Fibroblast of lung (primary cell): ENCODE results near the gene C3. TPM values are rescaled to one million over a fixed set of nuclear protein-coding genes. Genes with fewer than 3 reads are reported as not detected.

ENCODE experiments used
- DNase-seq, 2 donors: peaks; one replicate each; pipeline versions ENCODE4 v3.0.0 to v3.0.0-alpha.2; 2010; ENCODE audit warnings: low read depth in 2 of 2
- H2AFZ ChIP-seq: 2 replicates; pipeline ENCODE4 v1.5.1; 2012; ENCODE audit warnings: low read length, control low read depth, inconsistent platforms
- H3K27ac ChIP-seq: 2 replicates; pipeline ENCODE4 v1.5.1; 2011; ENCODE audit warnings: low read length, control low read depth; ENCODE audit not compliant: insufficient read depth
- H3K27me3 ChIP-seq: 2 replicates; pipeline ENCODE4 v1.5.1; 2011; ENCODE audit warnings: mild to moderate bottlenecking, low read length; ENCODE audit not compliant: control insufficient read depth, insufficient read depth
- H3K36me3 ChIP-seq: 2 replicates; pipeline ENCODE4 v1.5.1; 2011; ENCODE audit warnings: low read length; ENCODE audit not compliant: control insufficient read depth, insufficient read depth
- H3K4me1 ChIP-seq: 2 replicates; pipeline ENCODE4 v1.5.1; 2011; ENCODE audit warnings: low read length; ENCODE audit not compliant: control insufficient read depth, insufficient read depth; ENCODE audit errors: extremely low read depth
- H3K4me2 ChIP-seq: 2 replicates; pipeline ENCODE4 v1.5.1; 2011; ENCODE audit warnings: low read length, control low read depth; ENCODE audit not compliant: insufficient read depth; ENCODE audit errors: extremely low read depth
- H3K4me3 ChIP-seq, 4 experiments: fragments of 200-600 bp in 1 of 4; sonication (generic) in 1 of 4; replicated peaks in 1 of 4; 2 replicates each; pipeline ENCODE4 v1.5.1; 2011 to 2016; ENCODE audit warnings: low read length in 4 of 4, low read depth in 3 of 4, mild to moderate bottlenecking in 3 of 4, control low read depth in 2 of 4, inconsistent platforms in 1 of 4, mixed read lengths in 1 of 4; ENCODE audit not compliant: insufficient read depth in 1 of 4; ENCODE audit errors: control extremely low read depth in 1 of 4
- H3K79me2 ChIP-seq: 2 replicates; pipeline ENCODE4 v1.5.1; 2012; ENCODE audit warnings: mild to moderate bottlenecking, low read length, inconsistent platforms; ENCODE audit not compliant: control insufficient read depth, insufficient read depth
- H3K9ac ChIP-seq: 2 replicates; pipeline ENCODE4 v1.5.1; 2011; ENCODE audit warnings: mild to moderate bottlenecking, low read length, control low read depth; ENCODE audit not compliant: insufficient read depth
- H3K9me3 ChIP-seq: 2 replicates; pipeline ENCODE4 v1.5.1; 2012; ENCODE audit warnings: low read depth, low read length; ENCODE audit not compliant: control insufficient read depth, insufficient read depth
- H4K20me1 ChIP-seq: 2 replicates; pipeline ENCODE4 v1.5.1; 2011; ENCODE audit warnings: low read length; ENCODE audit not compliant: control insufficient read depth, insufficient read depth; ENCODE audit errors: extremely low read depth
- EZH2 ChIP-seq: IDR thresholded peaks from 2 replicates; pipeline ENCODE4 v1.5.1; 2012; ENCODE audit warnings: low read length, control low read depth, mild to moderate bottlenecking; ENCODE audit errors: missing control alignments
- polyA plus RNA-seq, 2 donors: library from polyadenylated mRNA; depleted of rRNA in 1 of 2; stranded (reverse) in 1 of 2; unstranded in 1 of 2; fragments of >200 nt; gene quantifications; 2 replicates each; pipeline ENCODE4 v1.2.1, GENCODE V29; 2011 to 2012; ENCODE audit warnings: missing spikeins in 1 of 2
- total RNA-seq: library from RNA; depleted of rRNA; stranded (reverse); fragments of >200 nt; gene quantifications from 2 replicates; pipeline ENCODE4 v1.2.1, GENCODE V29; 2014
- TF ChIP-seq, protein P1 (sequence below), 2 donors: IDR thresholded peaks in 1 of 2; conservative IDR thresholded peaks in 1 of 2; 1 replicate in 1 of 2; 2 replicates in 1 of 2; pipeline ENCODE4 v1.5.1; 2011 to 2012; ENCODE audit warnings: low read length in 2 of 2, control low read depth in 1 of 2, inconsistent platforms in 1 of 2, low read depth in 1 of 2, mild to moderate bottlenecking in 1 of 2

Gene C3
- total and polyA plus RNA-seq, 2 donors (not counting 1 experiment from before 2014, with no cell fraction given): 1.2 to 2.5 TPM

DNA sequence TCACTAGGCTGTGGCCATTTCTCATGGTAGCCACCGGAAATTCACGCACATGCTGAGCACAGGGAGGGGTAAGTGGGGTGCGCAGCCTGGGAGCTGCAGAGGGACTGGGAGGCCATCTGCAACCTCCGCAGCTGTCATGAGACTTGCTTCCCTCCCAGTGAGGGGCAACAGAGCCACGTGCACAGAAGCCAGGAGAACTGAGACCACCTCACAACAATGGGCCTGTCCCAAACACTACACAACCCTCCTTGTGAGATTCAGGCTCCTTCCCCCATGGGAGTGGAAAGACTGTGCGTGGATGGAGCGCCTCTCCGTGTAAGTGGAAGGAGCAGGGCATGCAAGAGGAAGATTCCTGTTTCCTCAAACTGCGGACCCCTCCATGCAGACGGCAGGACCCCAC, 8.8 kb downstream of the C3 start:
- no peaks in the 10 kb centered on the region for H3K9me3 ChIP-seq
- H3K4me1 ChIP-seq: no peaks in the 10 kb centered on the region
- TF ChIP-seq EZH2: no peak
- TF ChIP-seq, protein P1, sequence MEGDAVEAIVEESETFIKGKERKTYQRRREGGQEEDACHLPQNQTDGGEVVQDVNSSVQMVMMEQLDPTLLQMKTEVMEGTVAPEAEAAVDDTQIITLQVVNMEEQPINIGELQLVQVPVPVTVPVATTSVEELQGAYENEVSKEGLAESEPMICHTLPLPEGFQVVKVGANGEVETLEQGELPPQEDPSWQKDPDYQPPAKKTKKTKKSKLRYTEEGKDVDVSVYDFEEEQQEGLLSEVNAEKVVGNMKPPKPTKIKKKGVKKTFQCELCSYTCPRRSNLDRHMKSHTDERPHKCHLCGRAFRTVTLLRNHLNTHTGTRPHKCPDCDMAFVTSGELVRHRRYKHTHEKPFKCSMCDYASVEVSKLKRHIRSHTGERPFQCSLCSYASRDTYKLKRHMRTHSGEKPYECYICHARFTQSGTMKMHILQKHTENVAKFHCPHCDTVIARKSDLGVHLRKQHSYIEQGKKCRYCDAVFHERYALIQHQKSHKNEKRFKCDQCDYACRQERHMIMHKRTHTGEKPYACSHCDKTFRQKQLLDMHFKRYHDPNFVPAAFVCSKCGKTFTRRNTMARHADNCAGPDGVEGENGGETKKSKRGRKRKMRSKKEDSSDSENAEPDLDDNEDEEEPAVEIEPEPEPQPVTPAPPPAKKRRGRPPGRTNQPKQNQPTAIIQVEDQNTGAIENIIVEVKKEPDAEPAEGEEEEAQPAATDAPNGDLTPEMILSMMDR (conservative IDR thresholded peaks at IDR 0.05 in 1 of 2, IDR thresholded peaks at IDR 0.05 in 1 of 2; ENCODE audit: low read depth in 1 of 2, low read length in 2 of 2): no peak
- H3K27me3 ChIP-seq: no peaks in the 10 kb centered on the region
- DNase-seq: no peak
- H3K9ac ChIP-seq: no peak overlapping the region
- H3K27ac ChIP-seq: no peak overlapping the region
- no peak overlapping the region for H3K4me3 ChIP-seq
- no peak overlapping the region for H2AFZ ChIP-seq
- no peaks in the 10 kb centered on the region for H4K20me1 ChIP-seq
- no peaks in the 10 kb centered on the region for H3K36me3 ChIP-seq
- no peak overlapping the region for H3K4me2 ChIP-seq
- no peaks in the 10 kb centered on the region for H3K79me2 ChIP-seq

DNA sequence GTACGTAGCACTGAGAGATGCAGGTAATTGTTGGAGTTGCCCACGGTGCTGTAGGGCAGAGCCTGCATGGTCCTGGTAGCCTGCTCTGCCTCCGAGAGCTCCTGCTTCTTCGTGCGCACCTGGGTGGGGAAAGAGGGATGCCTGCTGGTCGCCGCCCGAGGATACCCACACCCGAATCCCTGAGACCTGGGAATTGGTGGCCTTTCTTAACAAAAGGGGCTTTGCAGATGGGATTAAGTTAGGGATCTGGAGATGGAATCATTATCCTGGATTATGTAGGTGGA, 9.4 kb downstream of the C3 start:
- DNase-seq: no peak
- no peaks in the 10 kb centered on the region for H3K27me3 ChIP-seq
- TF ChIP-seq, protein P1 (conservative IDR thresholded peaks at IDR 0.05 in 1 of 2, IDR thresholded peaks at IDR 0.05 in 1 of 2; ENCODE audit: low read depth in 1 of 2, low read length in 2 of 2): no peak
- no peak for TF ChIP-seq EZH2
- no peak overlapping the region for H3K27ac ChIP-seq
- no peak overlapping the region for H3K4me3 ChIP-seq
- H3K36me3 ChIP-seq: no peaks in the 10 kb centered on the region
- no peak overlapping the region for H2AFZ ChIP-seq
- H3K79me2 ChIP-seq: no peaks in the 10 kb centered on the region
- H3K4me1 ChIP-seq: no peaks in the 10 kb centered on the region
- no peaks in the 10 kb centered on the region for H3K9me3 ChIP-seq
- no peak overlapping the region for H3K4me2 ChIP-seq
- no peaks in the 10 kb centered on the region for H4K20me1 ChIP-seq
- H3K9ac ChIP-seq: no peak overlapping the region

DNA sequence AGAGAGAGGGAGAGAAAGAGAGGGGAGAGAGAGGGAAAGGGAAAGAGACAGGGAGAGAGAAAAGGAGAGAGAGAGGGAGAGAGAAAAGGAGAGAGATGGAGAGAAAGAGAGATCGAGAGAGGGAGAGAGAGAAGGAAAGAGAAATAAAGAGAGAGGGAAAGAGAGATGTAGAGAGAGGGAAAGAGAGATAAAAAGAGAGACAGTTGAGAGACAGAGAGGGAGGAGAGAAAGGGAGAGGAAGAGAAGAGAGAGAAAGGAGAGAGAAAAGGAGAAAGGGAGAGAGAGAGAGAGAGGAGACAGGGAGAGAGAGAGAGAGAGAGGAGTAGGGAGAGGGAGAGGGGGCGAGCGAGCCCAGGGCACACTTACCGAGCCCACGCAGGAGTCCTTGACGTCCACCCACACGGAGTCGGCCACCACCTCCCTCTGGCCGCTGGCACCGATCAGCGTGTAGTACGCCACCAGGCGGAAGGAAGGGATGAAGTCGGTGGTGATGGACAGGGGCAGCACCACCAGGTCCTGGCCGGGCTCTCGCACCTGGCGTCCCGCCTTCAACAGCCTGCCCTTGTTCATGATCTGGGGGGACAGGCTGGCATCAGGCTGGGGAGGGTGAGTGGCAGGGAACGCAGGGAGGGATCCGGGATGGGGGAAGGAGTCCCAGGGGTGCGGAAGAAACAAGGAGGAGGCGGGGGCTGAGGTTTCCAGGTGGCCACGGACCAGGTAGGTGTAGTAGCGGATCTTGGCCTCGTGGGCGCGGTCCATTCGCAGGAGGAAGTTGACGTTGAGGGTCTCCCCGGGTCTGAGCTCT, 10.0 kb downstream of the C3 start:
- H3K4me1 ChIP-seq: no peaks in the 10 kb centered on the region
- no peak overlapping the region for H3K4me2 ChIP-seq
- no peak overlapping the region for H2AFZ ChIP-seq
- no peak for DNase-seq
- no peaks in the 10 kb centered on the region for H3K27me3 ChIP-seq
- no peaks in the 10 kb centered on the region for H3K9me3 ChIP-seq
- H3K9ac ChIP-seq: no peak overlapping the region
- TF ChIP-seq EZH2: no peak
- TF ChIP-seq, protein P1 (conservative IDR thresholded peaks at IDR 0.05 in 1 of 2, IDR thresholded peaks at IDR 0.05 in 1 of 2; ENCODE audit: low read depth in 1 of 2, low read length in 2 of 2): no peak
- no peak overlapping the region for H3K27ac ChIP-seq
- no peaks in the 10 kb centered on the region for H4K20me1 ChIP-seq
- H3K4me3 ChIP-seq: no peak overlapping the region
- no peaks in the 10 kb centered on the region for H3K36me3 ChIP-seq
- no peaks in the 10 kb centered on the region for H3K79me2 ChIP-seq
